ENCODE results near the gene SARNP.

Gene SARNP

DNA sequence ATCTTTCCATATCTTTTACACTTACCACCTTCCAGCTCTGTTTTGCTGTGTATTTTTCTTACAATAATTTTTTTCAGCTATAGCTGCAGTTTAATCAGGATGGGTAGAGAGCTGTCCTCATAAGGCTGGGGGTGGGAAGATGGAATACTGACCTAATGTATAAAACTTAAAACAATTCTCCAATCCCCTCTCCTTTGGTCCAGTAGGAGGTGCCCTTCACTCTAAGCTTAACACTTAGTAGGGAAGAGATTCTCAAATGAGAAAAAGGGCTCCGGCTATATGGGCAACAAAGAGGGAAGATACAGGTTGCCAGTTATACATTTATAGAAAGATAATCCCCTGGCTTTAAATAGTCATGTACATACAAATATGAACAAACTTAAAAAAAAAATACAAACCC is 3.2 kb upstream of the SARNP start:
- no peak overlapping the region for H3K27ac ChIP-seq (ENCODE audit: low read length, poor library complexity, severe bottlenecking)
- H3K14ac ChIP-seq (ENCODE audit: low read length in 2 of 2): no peak overlapping the region
- H3K18ac ChIP-seq (ENCODE audit: low read depth in 1 of 2, low read length in 2 of 2): no peak overlapping the region
- no peaks in the 10 kb centered on the region for H3K9me3 ChIP-seq (ENCODE audit: control insufficient read depth, low read length)
- H2BK5ac ChIP-seq (ENCODE audit: low read depth, low read length, poor library complexity, severe bottlenecking): no peak overlapping the region
- H3K79me1 ChIP-seq (replicated peaks; ENCODE audit: low read length, poor library complexity, severe bottlenecking): peaks cover 19% of the 10 kb centered on the region
- H2BK120ac ChIP-seq (ENCODE audit: low read depth, low read length): no peak overlapping the region
- H2BK12ac ChIP-seq (ENCODE audit: low read length in 2 of 2): no peak overlapping the region
- WGBS: no CpG with 5 or more reads among the region's 1 CpG
- no peak overlapping the region for H4K8ac ChIP-seq (ENCODE audit: low read length)
- no peak overlapping the region for H3K9ac ChIP-seq (ENCODE audit: low read length)
- no peak overlapping the region for H3K23ac ChIP-seq (ENCODE audit: low read length in 2 of 2)
- H3K4me3 ChIP-seq (ENCODE audit: insufficient read depth in 1 of 2, low read depth in 1 of 2, low read length in 2 of 2): no peak overlapping the region
- peaks cover 7% of the 10 kb centered on the region for H3K4me1 ChIP-seq (ENCODE audit: control insufficient read depth, insufficient read depth, low read depth, low read length)
- peak; percentile 48 for DNase-seq
- no peak overlapping the region for H3K4ac ChIP-seq (ENCODE audit: low read depth in 1 of 2, low read length in 2 of 2)
- no peak overlapping the region for H4K91ac ChIP-seq (ENCODE audit: low read length)
- no peak overlapping the region for H2BK15ac ChIP-seq (ENCODE audit: low read depth, poor library complexity, severe bottlenecking)
- H3K36me3 ChIP-seq (ENCODE audit: control insufficient read depth in 1 of 2, insufficient read depth in 2 of 2, low read depth in 1 of 2, low read length in 2 of 2): peaks cover 22 to 48% of the 10 kb centered on the region in 2 experiments
- H3K4me2 ChIP-seq (ENCODE audit: low read length, poor library complexity, severe bottlenecking): no peak overlapping the region
- no peak overlapping the region for H2AFZ ChIP-seq (ENCODE audit: low read depth, low read length)
- no peak overlapping the region for H2AK5ac ChIP-seq (ENCODE audit: low read length, severe bottlenecking)
- no peaks in the 10 kb centered on the region for H3K27me3 ChIP-seq (ENCODE audit: control insufficient read depth in 1 of 2, insufficient read depth in 1 of 2, low read length in 2 of 2)

DNA sequence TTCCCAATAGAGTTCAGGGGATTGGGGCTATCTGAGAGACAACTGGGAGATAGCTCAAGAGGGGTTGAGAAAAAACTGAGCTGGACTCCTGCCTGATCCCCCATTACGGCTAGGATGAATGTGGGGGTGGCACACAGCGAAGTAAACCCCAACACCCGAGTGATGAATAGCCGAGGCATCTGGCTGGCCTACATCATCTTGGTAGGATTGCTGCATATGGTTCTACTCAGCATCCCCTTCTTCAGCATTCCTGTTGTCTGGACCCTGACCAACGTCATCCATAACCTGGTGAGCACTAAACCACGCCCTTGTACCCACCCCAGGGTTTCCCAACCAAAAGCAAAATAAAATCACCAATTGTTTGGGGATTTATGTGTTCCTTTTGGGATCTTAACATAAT is 1.4 kb upstream of the SARNP start:
- H3K9me3 ChIP-seq (ENCODE audit: control insufficient read depth, low read length): no peaks in the 10 kb centered on the region
- H2BK15ac ChIP-seq (ENCODE audit: low read depth, poor library complexity, severe bottlenecking): no peak overlapping the region
- no peak overlapping the region for H3K23ac ChIP-seq (ENCODE audit: low read length in 2 of 2)
- no peak overlapping the region for H2AFZ ChIP-seq (ENCODE audit: low read depth, low read length)
- peaks cover 19% of the 10 kb centered on the region for H3K79me1 ChIP-seq (replicated peaks; ENCODE audit: low read length, poor library complexity, severe bottlenecking)
- H3K9ac ChIP-seq (ENCODE audit: low read length): peak overlapping the region; percentile 88
- no peak overlapping the region for H2BK12ac ChIP-seq (ENCODE audit: low read length in 2 of 2)
- no peak overlapping the region for H4K8ac ChIP-seq (ENCODE audit: low read length)
- H2BK120ac ChIP-seq (ENCODE audit: low read depth, low read length): no peak overlapping the region
- H3K4me1 ChIP-seq (ENCODE audit: control insufficient read depth, insufficient read depth, low read depth, low read length): peaks cover 9% of the 10 kb centered on the region
- peak overlapping the region; percentile 63 for H3K4me2 ChIP-seq (ENCODE audit: low read length, poor library complexity, severe bottlenecking)
- no peak overlapping the region for H3K18ac ChIP-seq (ENCODE audit: low read depth in 1 of 2, low read length in 2 of 2)
- peak overlapping the region in 1 of 2 experiments; percentile 97 for H3K4me3 ChIP-seq (ENCODE audit: insufficient read depth in 1 of 2, low read depth in 1 of 2, low read length in 2 of 2)
- DNase-seq: no peak
- WGBS: 83% methylated on average over 5 of the region's 6 CpGs
- H3K27ac ChIP-seq (ENCODE audit: low read length, poor library complexity, severe bottlenecking): no peak overlapping the region
- H2AK5ac ChIP-seq (ENCODE audit: low read length, severe bottlenecking): peak overlapping the region; percentile 29
- no peaks in the 10 kb centered on the region for H3K27me3 ChIP-seq (ENCODE audit: control insufficient read depth in 1 of 2, insufficient read depth in 1 of 2, low read length in 2 of 2)
- peak overlapping the region in 1 of 2 experiments; percentile 81 for H3K4ac ChIP-seq (ENCODE audit: low read depth in 1 of 2, low read length in 2 of 2)
- peaks cover 26 to 65% of the 10 kb centered on the region in 2 experiments for H3K36me3 ChIP-seq (ENCODE audit: control insufficient read depth in 1 of 2, insufficient read depth in 2 of 2, low read depth in 1 of 2, low read length in 2 of 2)
- H3K14ac ChIP-seq (ENCODE audit: low read length in 2 of 2): no peak overlapping the region
- no peak overlapping the region for H2BK5ac ChIP-seq (ENCODE audit: low read depth, low read length, poor library complexity, severe bottlenecking)
- no peak overlapping the region for H4K91ac ChIP-seq (ENCODE audit: low read length)

DNA sequence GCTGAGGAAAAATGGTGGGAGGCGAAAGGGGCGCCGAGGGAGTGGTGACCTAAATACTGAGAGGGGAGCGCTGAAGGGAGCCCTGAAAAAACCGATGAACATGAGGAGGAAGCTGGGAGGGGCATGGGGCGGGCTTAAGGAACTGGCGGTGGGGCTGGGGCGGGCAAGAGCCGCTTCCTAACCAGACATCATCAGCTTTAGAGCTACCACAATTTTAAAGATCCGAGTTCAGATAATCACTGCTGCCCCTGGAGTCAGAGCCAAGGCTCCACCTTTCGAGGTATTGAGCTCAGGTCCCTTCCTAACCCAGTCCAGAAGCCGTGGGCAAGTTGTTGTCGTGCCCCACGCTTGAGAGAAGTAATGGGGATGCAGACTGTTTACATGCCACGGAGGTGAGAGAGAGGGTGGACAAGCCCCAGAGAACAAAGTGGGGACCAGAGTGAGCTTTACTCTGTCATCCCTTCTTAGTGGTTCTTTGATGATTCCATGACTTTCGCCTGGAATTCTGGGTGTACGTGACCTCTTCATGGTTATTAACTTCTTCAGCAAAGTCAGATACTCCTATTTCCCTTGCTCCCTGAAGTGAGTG is 710 bp upstream of the SARNP start:
- peak overlapping the region; percentile 57 for H2BK15ac ChIP-seq (ENCODE audit: low read depth, poor library complexity, severe bottlenecking)
- H2AK5ac ChIP-seq (ENCODE audit: low read length, severe bottlenecking): peak overlapping the region; percentile 62
- H3K4me1 ChIP-seq (ENCODE audit: control insufficient read depth, insufficient read depth, low read depth, low read length): peaks cover 9% of the 10 kb centered on the region
- H4K91ac ChIP-seq (ENCODE audit: low read length): no peak overlapping the region
- no peak overlapping the region for H2BK12ac ChIP-seq (ENCODE audit: low read length in 2 of 2)
- peak overlapping the region; percentile 80 to 83 for H3K4ac ChIP-seq (ENCODE audit: low read depth in 1 of 2, low read length in 2 of 2)
- peak overlapping the region; percentile 52 to 83 for H3K18ac ChIP-seq (ENCODE audit: low read depth in 1 of 2, low read length in 2 of 2)
- peak overlapping the region; percentile 63 to 97 for H3K4me3 ChIP-seq (ENCODE audit: insufficient read depth in 1 of 2, low read depth in 1 of 2, low read length in 2 of 2)
- H3K27ac ChIP-seq (ENCODE audit: low read length, poor library complexity, severe bottlenecking): peak overlapping the region; percentile 84
- H3K79me1 ChIP-seq (replicated peaks; ENCODE audit: low read length, poor library complexity, severe bottlenecking): peaks cover 19% of the 10 kb centered on the region
- 4% methylated on average over 17 of the region's 17 CpGs for WGBS
- H2BK120ac ChIP-seq (ENCODE audit: low read depth, low read length): no peak overlapping the region
- no peak overlapping the region for H3K23ac ChIP-seq (ENCODE audit: low read length in 2 of 2)
- H2AFZ ChIP-seq (ENCODE audit: low read depth, low read length): no peak overlapping the region
- H3K36me3 ChIP-seq (ENCODE audit: control insufficient read depth in 1 of 2, insufficient read depth in 2 of 2, low read depth in 1 of 2, low read length in 2 of 2): peaks cover 26 to 67% of the 10 kb centered on the region in 2 experiments
- no peak overlapping the region for H3K14ac ChIP-seq (ENCODE audit: low read length in 2 of 2)
- no peaks in the 10 kb centered on the region for H3K9me3 ChIP-seq (ENCODE audit: control insufficient read depth, low read length)
- peak overlapping the region; percentile 92 for H4K8ac ChIP-seq (ENCODE audit: low read length)
- H3K27me3 ChIP-seq (ENCODE audit: control insufficient read depth in 1 of 2, insufficient read depth in 1 of 2, low read length in 2 of 2): no peaks in the 10 kb centered on the region
- H3K4me2 ChIP-seq (ENCODE audit: low read length, poor library complexity, severe bottlenecking): peak overlapping the region; percentile 63
- H3K9ac ChIP-seq (ENCODE audit: low read length): peak overlapping the region; percentile 88
- no peak overlapping the region for H2BK5ac ChIP-seq (ENCODE audit: low read depth, low read length, poor library complexity, severe bottlenecking)
- DNase-seq: no peak

DNA sequence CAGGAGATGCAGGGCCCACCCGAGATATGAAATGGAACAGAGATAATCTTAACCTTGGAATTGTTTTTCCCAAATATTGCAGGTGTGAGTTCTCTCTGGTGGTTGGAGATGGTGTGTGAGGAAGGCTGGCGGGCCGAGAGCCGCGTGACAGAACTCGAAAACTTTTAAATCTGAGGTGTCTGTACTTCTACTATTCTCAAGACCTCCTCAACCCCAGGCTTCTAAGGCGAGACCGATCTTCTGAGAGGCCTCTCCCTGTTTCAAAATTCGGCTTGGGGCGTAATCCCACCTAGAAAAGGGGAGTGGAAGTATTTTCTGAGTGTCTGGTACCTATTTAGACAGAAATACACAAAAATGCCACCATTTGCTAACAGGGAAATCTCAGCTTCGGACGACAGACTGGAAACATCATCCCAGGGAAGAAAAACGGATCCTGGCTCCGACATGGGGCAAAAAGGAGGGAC is 611 bp downstream of the SARNP start:
- peak overlapping the region; percentile 40 to 81 for H3K18ac ChIP-seq (ENCODE audit: low read depth in 1 of 2, low read length in 2 of 2)
- H3K14ac ChIP-seq (ENCODE audit: low read length in 2 of 2): no peak overlapping the region
- H3K4me2 ChIP-seq (ENCODE audit: low read length, poor library complexity, severe bottlenecking): peak overlapping the region; percentile 84
- H3K27ac ChIP-seq (ENCODE audit: low read length, poor library complexity, severe bottlenecking): peak overlapping the region; percentile 86
- H2AK5ac ChIP-seq (ENCODE audit: low read length, severe bottlenecking): peak overlapping the region; percentile 68
- H2BK120ac ChIP-seq (ENCODE audit: low read depth, low read length): no peak overlapping the region
- 0% methylated on average over 10 of the region's 14 CpGs for WGBS
- no peaks in the 10 kb centered on the region for H3K9me3 ChIP-seq (ENCODE audit: control insufficient read depth, low read length)
- no peaks in the 10 kb centered on the region for H3K27me3 ChIP-seq (ENCODE audit: control insufficient read depth in 1 of 2, insufficient read depth in 1 of 2, low read length in 2 of 2)
- H3K4me3 ChIP-seq (ENCODE audit: insufficient read depth in 1 of 2, low read depth in 1 of 2, low read length in 2 of 2): peak overlapping the region; percentile 85 to 97
- H2AFZ ChIP-seq (ENCODE audit: low read depth, low read length): peak overlapping the region; percentile 15
- peak overlapping the region in 1 of 2 experiments; percentile 67 for H2BK12ac ChIP-seq (ENCODE audit: low read length in 2 of 2)
- H3K23ac ChIP-seq (ENCODE audit: low read length in 2 of 2): peak overlapping the region in 1 of 2 experiments; percentile 41
- H3K36me3 ChIP-seq (ENCODE audit: control insufficient read depth in 1 of 2, insufficient read depth in 2 of 2, low read depth in 1 of 2, low read length in 2 of 2): peaks cover 25 to 66% of the 10 kb centered on the region in 2 experiments
- peak overlapping the region; percentile 97 for H3K9ac ChIP-seq (ENCODE audit: low read length)
- H2BK5ac ChIP-seq (ENCODE audit: low read depth, low read length, poor library complexity, severe bottlenecking): no peak overlapping the region
- peaks cover 8% of the 10 kb centered on the region for H3K4me1 ChIP-seq (ENCODE audit: control insufficient read depth, insufficient read depth, low read depth, low read length)
- H2BK15ac ChIP-seq (ENCODE audit: low read depth, poor library complexity, severe bottlenecking): no peak overlapping the region
- peak overlapping the region; percentile 52 to 93 for H3K4ac ChIP-seq (ENCODE audit: low read depth in 1 of 2, low read length in 2 of 2)
- H4K8ac ChIP-seq (ENCODE audit: low read length): peak overlapping the region; percentile 71
- DNase-seq: no peak
- H4K91ac ChIP-seq (ENCODE audit: low read length): peak overlapping the region; percentile 81
- peaks cover 16% of the 10 kb centered on the region for H3K79me1 ChIP-seq (replicated peaks; ENCODE audit: low read length, poor library complexity, severe bottlenecking)

Data from mesenchymal stem cell (in vitro differentiated cells and primary cell).